HepG2 (cell line): Measurements from ENCODE around the gene SLC2A11. TPM values are rescaled to one million over a fixed set of nuclear protein-coding genes. Genes with fewer than 3 reads are reported as not detected.

Source experiments
- FOXJ3 ChIP-seq: sonication (generic); formaldehyde crosslinking; IDR thresholded peaks from 2 replicates; pipeline ENCODE4 v1.4.0; 2020; ENCODE audit warnings: missing genetic modification reagents, mild to moderate bottlenecking, borderline replicate concordance
- KAT8 ChIP-seq: IDR thresholded peaks from 2 replicates; pipeline ENCODE4 v1.6.1; 2016; ENCODE audit warnings: missing genetic modification reagents, missing compliant biosample characterization
- KDM5B ChIP-seq: sonication (generic); formaldehyde crosslinking; IDR thresholded peaks from 2 replicates; pipeline ENCODE4 v1.4.0; 2020; ENCODE audit warnings: missing genetic modification reagents, mild to moderate bottlenecking, borderline replicate concordance
- MEF2D ChIP-seq: sonication (generic); formaldehyde crosslinking; IDR thresholded peaks from 2 replicates; pipeline ENCODE4 v1.5.1; 2020; ENCODE audit warnings: mild to moderate bottlenecking, missing genetic modification reagents
- MEIS2 ChIP-seq: sonication (generic); formaldehyde crosslinking; IDR thresholded peaks from 2 replicates; pipeline ENCODE4 v1.9.0; 2021; ENCODE audit warnings: mild to moderate bottlenecking, missing genetic modification reagents
- MYNN ChIP-seq: sonication (generic); formaldehyde crosslinking; IDR thresholded peaks from 2 replicates; pipeline ENCODE4 v1.4.0; 2020; ENCODE audit warnings: mild to moderate bottlenecking, low read depth, missing genetic modification reagents
- NFATC3 ChIP-seq: sonication (generic); formaldehyde crosslinking; IDR thresholded peaks from 2 replicates; pipeline ENCODE4 v1.5.1; 2020; ENCODE audit warnings: mild to moderate bottlenecking, missing genetic modification reagents
- PTBP1 ChIP-seq: fragments of 200-400 bp; formaldehyde crosslinking; IDR thresholded peaks from 2 replicates; pipeline ENCODE4 v1.6.1; 2018; ENCODE audit warnings: low read length, low read depth; ENCODE audit not compliant: poor library complexity, severe bottlenecking
- SETDB1 ChIP-seq: sonication (generic); formaldehyde crosslinking; IDR thresholded peaks from 2 replicates; pipeline ENCODE4 v1.5.1; 2020; ENCODE audit warnings: missing genetic modification reagents, mild to moderate bottlenecking, borderline replicate concordance
- ZFAT ChIP-seq: sonication (generic); formaldehyde crosslinking; conservative IDR thresholded peaks from 2 replicates; pipeline ENCODE4 v1.8.1; 2023; ENCODE audit warnings: missing genetic modification reagents, inconsistent platforms
- ZKSCAN1 ChIP-seq: fragments of 150-350 bp; IDR thresholded peaks from 2 replicates; pipeline ENCODE4 v1.6.1; 2014; ENCODE audit warnings: low read length
- ZNF570 ChIP-seq: sonication (generic); formaldehyde crosslinking; IDR thresholded peaks from 2 replicates; pipeline ENCODE4 v1.4.0; 2020; ENCODE audit warnings: mild to moderate bottlenecking, missing genetic modification reagents, borderline replicate concordance
- ZNF615 ChIP-seq: sonication (generic); formaldehyde crosslinking; IDR thresholded peaks from 2 replicates; pipeline ENCODE4 v1.5.0; 2020; ENCODE audit warnings: mild to moderate bottlenecking, missing genetic modification reagents, borderline replicate concordance
- ZSCAN21 ChIP-seq: sonication (generic); formaldehyde crosslinking; IDR thresholded peaks from 2 replicates; pipeline ENCODE4 v1.8.0; 2022; ENCODE audit warnings: mild to moderate bottlenecking, missing genetic modification reagents, moderate library complexity, borderline replicate concordance
- polyA plus RNA-seq, 8 experiments: library from polyadenylated mRNA; depleted of rRNA in 3 of 8; stranded (reverse) in 7 of 8; unstranded in 1 of 8; fragments of >200 nt; fragmentation: Illumina TruSeq in 4 of 8; extraction: Trizol in 4 of 8; gene quantifications; 2 replicates each; pipeline versions ENCODE4 v1.2.1 to v1.2.3, GENCODE V29; 2011 to 2016; ENCODE audit warnings: low read depth in 4 of 8, missing spikeins in 1 of 8, mixed read lengths in 1 of 8; ENCODE audit not compliant: insufficient read depth in 1 of 8
- total RNA-seq, 5 experiments: library from RNA; depleted of rRNA; stranded (reverse); fragments of >200 nt; fragmentation: Illumina TruSeq; extraction: Trizol; gene quantifications; 2 replicates each; pipeline ENCODE4 v1.2.3, GENCODE V29; 2016; ENCODE audit warnings: low read depth in 1 of 5
- TF ChIP-seq, protein P1 (sequence below): sonication (generic); formaldehyde crosslinking; IDR thresholded peaks from 2 replicates; pipeline ENCODE4 v1.8.0; 2022; ENCODE audit warnings: mild to moderate bottlenecking, missing genetic modification reagents, moderate library complexity
- TF ChIP-seq, protein P2 (sequence below): fragments of 450-650 bp; IDR thresholded peaks from 2 replicates; pipeline ENCODE4 v1.6.1; 2017
- TF ChIP-seq, protein P3 (sequence below): sonication (generic); formaldehyde crosslinking; IDR thresholded peaks from 2 replicates; pipeline ENCODE4 v1.8.0; 2022; ENCODE audit warnings: low read depth, missing genetic modification reagents
- TF ChIP-seq, protein P4 (sequence below): sonication (generic); formaldehyde crosslinking; IDR thresholded peaks from 2 replicates; pipeline ENCODE4 v1.8.0; 2022; ENCODE audit warnings: missing genetic modification reagents, mild to moderate bottlenecking, borderline replicate concordance
- TF ChIP-seq, protein P5 (sequence below): sonication (generic); formaldehyde crosslinking; IDR thresholded peaks from 2 replicates; pipeline ENCODE4 v1.8.1; 2023; ENCODE audit warnings: mild to moderate bottlenecking, missing genetic modification reagents, borderline replicate concordance
- TF ChIP-seq, protein P6 (sequence below): sonication (generic); formaldehyde crosslinking; IDR thresholded peaks from 2 replicates; pipeline ENCODE4 v1.4.0; 2020; ENCODE audit warnings: missing genetic modification reagents
- TF ChIP-seq, protein P7 (sequence below): sonication (generic); formaldehyde crosslinking; conservative IDR thresholded peaks from 2 replicates; pipeline ENCODE4 v1.4.0; 2020; ENCODE audit warnings: missing genetic modification reagents

Gene SLC2A11
- total and polyA plus RNA-seq, 2 of the 13 experiments (the other 11 are each of a cell fraction or from before 2014, with no cell fraction given): 15.2 to 15.4 TPM

DNA sequence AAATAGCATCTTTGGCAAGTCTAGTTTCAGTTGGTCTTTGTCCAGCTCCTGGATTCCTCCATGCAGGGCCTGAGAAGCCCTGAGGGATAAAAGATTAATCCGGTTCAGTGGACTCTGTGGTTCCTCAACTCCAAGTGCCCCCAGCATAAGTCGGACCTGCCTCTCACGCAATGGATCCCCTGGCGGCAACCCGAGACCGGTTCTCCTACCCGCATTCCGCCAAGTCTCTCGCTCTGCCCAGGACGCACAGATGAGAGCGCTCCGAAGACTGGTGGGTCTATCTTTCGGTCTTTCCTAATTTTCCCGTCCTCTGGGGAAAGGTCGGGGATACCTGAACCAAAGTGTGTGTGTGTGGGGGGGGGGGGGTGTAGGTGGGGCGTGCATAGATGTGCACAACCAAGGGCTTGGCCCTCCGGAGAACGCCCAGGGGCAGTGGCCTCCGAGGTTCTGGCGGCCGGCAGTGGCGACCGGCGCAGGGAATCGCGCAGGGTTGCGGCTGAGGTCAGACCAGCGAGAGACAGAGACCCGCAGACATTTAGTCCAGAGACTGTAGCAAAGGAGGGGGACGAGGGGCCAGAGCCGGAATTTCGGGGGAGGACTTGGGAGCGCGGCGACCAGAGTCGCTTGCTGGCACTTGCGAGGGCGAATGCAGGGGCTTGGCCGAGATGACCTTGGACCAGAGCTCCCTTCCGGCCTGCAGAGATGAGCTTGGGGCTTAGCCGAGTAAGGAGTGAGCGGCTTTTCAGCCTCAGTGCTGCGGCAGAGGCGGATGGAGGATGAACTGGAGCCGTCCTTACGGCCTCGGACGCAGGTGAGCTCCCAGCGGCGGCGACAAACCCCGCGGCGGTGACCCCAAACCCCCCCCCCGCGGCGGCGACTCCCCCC is 712 bp upstream of the SLC2A11 start (continued):
- TF ChIP-seq SETDB1 (CRISPR knock-in tag) (no peak), MYNN (no peak; the same call in 1 of the 2 replicates), ZFAT (CRISPR knock-in tag) (no peak), MEIS2 (no peak), ZNF615 (CRISPR knock-in tag) (no peak), KDM5B (CRISPR knock-in tag) (no peak), FOXJ3 (CRISPR knock-in tag) (no peak), NFATC3 (CRISPR knock-in tag) (no peak), ZNF570 (CRISPR knock-in tag) (no peak), PTBP1 (no peak), KAT8 (peak; percentile 12; the same call in 1 of the 2 replicates), ZSCAN21 (no peak; the same call in 1 of the 2 replicates), MEF2D (CRISPR knock-in tag) (0 out of 2 replicates have a peak, but pooled peaks have one; percentile 38), ZKSCAN1 (no peak)
- TF ChIP-seq, protein P1, sequence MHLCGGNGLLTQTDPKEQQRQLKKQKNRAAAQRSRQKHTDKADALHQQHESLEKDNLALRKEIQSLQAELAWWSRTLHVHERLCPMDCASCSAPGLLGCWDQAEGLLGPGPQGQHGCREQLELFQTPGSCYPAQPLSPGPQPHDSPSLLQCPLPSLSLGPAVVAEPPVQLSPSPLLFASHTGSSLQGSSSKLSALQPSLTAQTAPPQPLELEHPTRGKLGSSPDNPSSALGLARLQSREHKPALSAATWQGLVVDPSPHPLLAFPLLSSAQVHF (CRISPR knock-in tag): no peak
- TF ChIP-seq, protein P2, sequence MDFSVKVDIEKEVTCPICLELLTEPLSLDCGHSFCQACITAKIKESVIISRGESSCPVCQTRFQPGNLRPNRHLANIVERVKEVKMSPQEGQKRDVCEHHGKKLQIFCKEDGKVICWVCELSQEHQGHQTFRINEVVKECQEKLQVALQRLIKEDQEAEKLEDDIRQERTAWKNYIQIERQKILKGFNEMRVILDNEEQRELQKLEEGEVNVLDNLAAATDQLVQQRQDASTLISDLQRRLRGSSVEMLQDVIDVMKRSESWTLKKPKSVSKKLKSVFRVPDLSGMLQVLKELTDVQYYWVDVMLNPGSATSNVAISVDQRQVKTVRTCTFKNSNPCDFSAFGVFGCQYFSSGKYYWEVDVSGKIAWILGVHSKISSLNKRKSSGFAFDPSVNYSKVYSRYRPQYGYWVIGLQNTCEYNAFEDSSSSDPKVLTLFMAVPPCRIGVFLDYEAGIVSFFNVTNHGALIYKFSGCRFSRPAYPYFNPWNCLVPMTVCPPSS: no peak
- TF ChIP-seq, protein P3, sequence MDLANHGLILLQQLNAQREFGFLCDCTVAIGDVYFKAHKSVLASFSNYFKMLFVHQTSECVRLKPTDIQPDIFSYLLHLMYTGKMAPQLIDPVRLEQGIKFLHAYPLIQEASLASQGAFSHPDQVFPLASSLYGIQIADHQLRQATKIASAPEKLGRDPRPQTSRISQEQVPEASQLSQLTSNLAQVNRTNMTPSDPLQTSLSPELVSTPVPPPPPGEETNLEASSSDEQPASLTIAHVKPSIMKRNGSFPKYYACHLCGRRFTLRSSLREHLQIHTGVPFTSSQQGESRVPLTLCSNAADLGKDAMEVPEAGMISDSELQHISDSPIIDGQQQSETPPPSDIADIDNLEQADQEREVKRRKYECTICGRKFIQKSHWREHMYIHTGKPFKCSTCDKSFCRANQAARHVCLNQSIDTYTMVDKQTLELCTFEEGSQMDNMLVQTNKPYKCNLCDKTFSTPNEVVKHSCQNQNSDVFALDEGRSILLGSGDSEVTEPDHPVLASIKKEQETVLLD (CRISPR knock-in tag): no peak
- TF ChIP-seq, protein P4, sequence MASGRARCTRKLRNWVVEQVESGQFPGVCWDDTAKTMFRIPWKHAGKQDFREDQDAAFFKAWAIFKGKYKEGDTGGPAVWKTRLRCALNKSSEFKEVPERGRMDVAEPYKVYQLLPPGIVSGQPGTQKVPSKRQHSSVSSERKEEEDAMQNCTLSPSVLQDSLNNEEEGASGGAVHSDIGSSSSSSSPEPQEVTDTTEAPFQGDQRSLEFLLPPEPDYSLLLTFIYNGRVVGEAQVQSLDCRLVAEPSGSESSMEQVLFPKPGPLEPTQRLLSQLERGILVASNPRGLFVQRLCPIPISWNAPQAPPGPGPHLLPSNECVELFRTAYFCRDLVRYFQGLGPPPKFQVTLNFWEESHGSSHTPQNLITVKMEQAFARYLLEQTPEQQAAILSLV (CRISPR knock-in tag): 0 out of 2 replicates have a peak, but pooled peaks have one; percentile 12
- TF ChIP-seq, protein P5, sequence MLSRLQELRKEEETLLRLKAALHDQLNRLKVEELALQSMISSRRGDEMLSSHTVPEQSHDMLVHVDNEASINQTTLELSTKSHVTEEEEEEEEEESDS: no peak
- TF ChIP-seq, protein P6, sequence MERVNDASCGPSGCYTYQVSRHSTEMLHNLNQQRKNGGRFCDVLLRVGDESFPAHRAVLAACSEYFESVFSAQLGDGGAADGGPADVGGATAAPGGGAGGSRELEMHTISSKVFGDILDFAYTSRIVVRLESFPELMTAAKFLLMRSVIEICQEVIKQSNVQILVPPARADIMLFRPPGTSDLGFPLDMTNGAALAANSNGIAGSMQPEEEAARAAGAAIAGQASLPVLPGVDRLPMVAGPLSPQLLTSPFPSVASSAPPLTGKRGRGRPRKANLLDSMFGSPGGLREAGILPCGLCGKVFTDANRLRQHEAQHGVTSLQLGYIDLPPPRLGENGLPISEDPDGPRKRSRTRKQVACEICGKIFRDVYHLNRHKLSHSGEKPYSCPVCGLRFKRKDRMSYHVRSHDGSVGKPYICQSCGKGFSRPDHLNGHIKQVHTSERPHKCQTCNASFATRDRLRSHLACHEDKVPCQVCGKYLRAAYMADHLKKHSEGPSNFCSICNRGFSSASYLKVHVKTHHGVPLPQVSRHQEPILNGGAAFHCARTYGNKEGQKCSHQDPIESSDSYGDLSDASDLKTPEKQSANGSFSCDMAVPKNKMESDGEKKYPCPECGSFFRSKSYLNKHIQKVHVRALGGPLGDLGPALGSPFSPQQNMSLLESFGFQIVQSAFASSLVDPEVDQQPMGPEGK (CRISPR knock-in tag): no peak; the same call in 1 of the 2 replicates
- TF ChIP-seq, protein P7, sequence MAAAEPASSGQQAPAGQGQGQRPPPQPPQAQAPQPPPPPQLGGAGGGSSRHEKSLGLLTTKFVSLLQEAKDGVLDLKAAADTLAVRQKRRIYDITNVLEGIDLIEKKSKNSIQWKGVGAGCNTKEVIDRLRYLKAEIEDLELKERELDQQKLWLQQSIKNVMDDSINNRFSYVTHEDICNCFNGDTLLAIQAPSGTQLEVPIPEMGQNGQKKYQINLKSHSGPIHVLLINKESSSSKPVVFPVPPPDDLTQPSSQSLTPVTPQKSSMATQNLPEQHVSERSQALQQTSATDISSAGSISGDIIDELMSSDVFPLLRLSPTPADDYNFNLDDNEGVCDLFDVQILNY (CRISPR knock-in tag): no peak
